HepG2 (cell line): ENCODE results near the gene NID1. TPM values are rescaled to one million over a fixed set of nuclear protein-coding genes. Genes with fewer than 3 reads are reported as not detected.

Experiments
- CBFB ChIP-seq: sonication (generic); formaldehyde crosslinking; IDR thresholded peaks from 2 replicates; pipeline ENCODE4 v1.4.0; 2020; ENCODE audit warnings: missing genetic modification reagents
- ETV6 ChIP-seq: sonication (generic); formaldehyde crosslinking; conservative IDR thresholded peaks from 2 replicates; pipeline ENCODE4 v1.4.0; 2020; ENCODE audit warnings: missing genetic modification reagents
- HOMEZ ChIP-seq: IDR thresholded peaks from 2 replicates; pipeline ENCODE4 v1.6.1; 2016; ENCODE audit warnings: low read depth
- KDM5B ChIP-seq: sonication (generic); formaldehyde crosslinking; IDR thresholded peaks from 2 replicates; pipeline ENCODE4 v1.4.0; 2020; ENCODE audit warnings: missing genetic modification reagents, mild to moderate bottlenecking, borderline replicate concordance
- NCOR1 ChIP-seq: fragments of 200-600 bp; sonication (generic); IDR thresholded peaks from 2 replicates; pipeline ENCODE4 v1.7.0; 2017; ENCODE audit warnings: antibody characterized with exemption, low read length, borderline replicate concordance
- NFYB ChIP-seq: sonication (generic); formaldehyde crosslinking; IDR thresholded peaks from 2 replicates; pipeline ENCODE4 v1.4.0; 2020; ENCODE audit warnings: missing genetic modification reagents
- POGZ ChIP-seq: sonication (generic); formaldehyde crosslinking; IDR thresholded peaks from 2 replicates; pipeline ENCODE4 v1.4.0; 2020; ENCODE audit warnings: mild to moderate bottlenecking, missing genetic modification reagents
- POLR2G ChIP-seq: fragments of 200-400 bp; formaldehyde crosslinking; IDR thresholded peaks from 2 replicates; pipeline ENCODE4 v1.6.1; 2018; ENCODE audit warnings: mild to moderate bottlenecking, low read depth, low read length, moderate library complexity
- RFX3 ChIP-seq: IDR thresholded peaks from 2 replicates; pipeline ENCODE4 v1.6.1; 2016; ENCODE audit warnings: missing biosample characterization, missing genetic modification reagents
- STAT5B ChIP-seq: sonication (generic); formaldehyde crosslinking; IDR thresholded peaks from 2 replicates; pipeline ENCODE4 v1.4.0; 2020; ENCODE audit warnings: missing genetic modification reagents
- TFAP4 ChIP-seq: sonication (generic); IDR thresholded peaks from 2 replicates; pipeline ENCODE4 v1.6.1; 2016; ENCODE audit warnings: low read depth, borderline replicate concordance
- TRIM22 ChIP-seq: fragments of 450-650 bp; IDR thresholded peaks from 2 replicates; pipeline ENCODE4 v1.6.1; 2017
- USF2 ChIP-seq, 2 experiments: sonication (generic) in 1 of 2; formaldehyde crosslinking in 1 of 2; IDR thresholded peaks; 2 replicates each; pipeline versions ENCODE4 v1.5.1 to v1.6.1; 2011 to 2020; ENCODE audit warnings: borderline replicate concordance in 1 of 2, low read depth in 1 of 2, low read length in 1 of 2, mild to moderate bottlenecking in 1 of 2, missing genetic modification reagents in 1 of 2, moderate library complexity in 1 of 2
- ZKSCAN5 ChIP-seq: sonication (generic); formaldehyde crosslinking; IDR thresholded peaks from 2 replicates; pipeline ENCODE4 v1.5.1; 2020; ENCODE audit warnings: mild to moderate bottlenecking, missing genetic modification reagents
- ZMYM3 ChIP-seq: sonication (generic); formaldehyde crosslinking; IDR thresholded peaks from 2 replicates; pipeline ENCODE4 v1.5.1; 2020; ENCODE audit warnings: mild to moderate bottlenecking, missing genetic modification reagents
- ZNF224 ChIP-seq: sonication (generic); formaldehyde crosslinking; IDR thresholded peaks from 2 replicates; pipeline ENCODE4 v1.5.0; 2020; ENCODE audit warnings: mild to moderate bottlenecking, missing genetic modification reagents
- ZNF225 ChIP-seq: sonication (generic); formaldehyde crosslinking; IDR thresholded peaks from 2 replicates; pipeline ENCODE4 v1.4.0; 2020; ENCODE audit warnings: mild to moderate bottlenecking, missing genetic modification reagents
- ZNF24 ChIP-seq: fragments of 450-650 bp; IDR thresholded peaks from 2 replicates; pipeline ENCODE4 v1.6.1; 2017; ENCODE audit warnings: antibody characterized with exemption, mild to moderate bottlenecking
- ZNF260 ChIP-seq: sonication (generic); formaldehyde crosslinking; IDR thresholded peaks from 2 replicates; pipeline ENCODE4 v1.4.0; 2020; ENCODE audit warnings: missing genetic modification reagents, low read depth, mild to moderate bottlenecking, borderline replicate concordance
- ZNF33A ChIP-seq: sonication (generic); formaldehyde crosslinking; IDR thresholded peaks from 2 replicates; pipeline ENCODE4 v1.5.1; 2020; ENCODE audit warnings: missing genetic modification reagents, mild to moderate bottlenecking, moderate library complexity, borderline replicate concordance
- ZNF570 ChIP-seq: sonication (generic); formaldehyde crosslinking; IDR thresholded peaks from 2 replicates; pipeline ENCODE4 v1.4.0; 2020; ENCODE audit warnings: mild to moderate bottlenecking, missing genetic modification reagents, borderline replicate concordance
- ZNF576 ChIP-seq: sonication (generic); formaldehyde crosslinking; IDR thresholded peaks from 2 replicates; pipeline ENCODE4 v1.4.0; 2020; ENCODE audit warnings: mild to moderate bottlenecking, missing genetic modification reagents
- ZNF883 ChIP-seq: sonication (generic); formaldehyde crosslinking; IDR thresholded peaks from 2 replicates; pipeline ENCODE4 v1.5.1; 2020; ENCODE audit warnings: mild to moderate bottlenecking, missing genetic modification reagents; ENCODE audit errors: not compliant biosample characterization
- polyA plus RNA-seq, 8 experiments: library from polyadenylated mRNA; depleted of rRNA in 3 of 8; stranded (reverse) in 7 of 8; unstranded in 1 of 8; fragments of >200 nt; fragmentation: Illumina TruSeq in 4 of 8; extraction: Trizol in 4 of 8; gene quantifications; 2 replicates each; pipeline versions ENCODE4 v1.2.1 to v1.2.3, GENCODE V29; 2011 to 2016; ENCODE audit warnings: low read depth in 4 of 8, missing spikeins in 1 of 8, mixed read lengths in 1 of 8; ENCODE audit not compliant: insufficient read depth in 1 of 8
- total RNA-seq, 5 experiments: library from RNA; depleted of rRNA; stranded (reverse); fragments of >200 nt; fragmentation: Illumina TruSeq; extraction: Trizol; gene quantifications; 2 replicates each; pipeline ENCODE4 v1.2.3, GENCODE V29; 2016; ENCODE audit warnings: low read depth in 1 of 5

NID1 gene
- total and polyA plus RNA-seq, 2 of the 13 experiments (the other 11 are each of a cell fraction or from before 2014, with no cell fraction given): 50.2 to 56.1 TPM

GRCh38 chr1:236063919-236064673, 794 bp downstream of the NID1 start (continued):
- no peak; the same call in 1 of the 2 replicates for TF ChIP-seq ZNF570 (CRISPR knock-in tag)
- no peak for TF ChIP-seq ZNF24
- TF ChIP-seq NFYB (CRISPR knock-in tag): peak; percentile 40
- TF ChIP-seq ZNF225: 0 out of 2 replicates have a peak, but pooled peaks have one; percentile 79
- peak; percentile 86 for TF ChIP-seq CBFB (CRISPR knock-in tag)
- TF ChIP-seq HOMEZ (CRISPR knock-in tag): peak; percentile 60; the same call in 1 of the 2 replicates
- TF ChIP-seq TFAP4: peak; percentile 75; the same call in 1 of the 2 replicates
- TF ChIP-seq ZNF576 (CRISPR knock-in tag): peak; percentile 85; the same call in 1 of the 2 replicates
- TF ChIP-seq POGZ: peak; percentile 86
- peak; percentile 80; the same call in 1 of the 2 replicates for TF ChIP-seq ZNF33A
- TF ChIP-seq ZNF260 (CRISPR knock-in tag): no peak
- peak; percentile 81 for TF ChIP-seq ZNF883 (CRISPR knock-in tag)
- 0 out of 2 replicates have a peak, but pooled peaks have one; percentile 12 for TF ChIP-seq RFX3 (CRISPR knock-in tag)
- no peak for TF ChIP-seq TRIM22
- peak; percentile 93 for TF ChIP-seq POLR2G
- TF ChIP-seq ZNF224 (CRISPR knock-in tag): peak; percentile 89
- TF ChIP-seq ZMYM3 (CRISPR knock-in tag): no peak
- 0 out of 2 replicates have a peak, but pooled peaks have one; percentile 43 for TF ChIP-seq STAT5B (CRISPR knock-in tag)
- peak; percentile 84; the same call in 1 of the 2 replicates for TF ChIP-seq ETV6 (CRISPR knock-in tag)
- no peak for TF ChIP-seq USF2 (IDR thresholded peaks at IDR 0.05; ENCODE audit: low read depth, low read length)
- peak; percentile 66 for TF ChIP-seq USF2 (CRISPR knock-in tag; IDR thresholded peaks at IDR 0.05; ENCODE audit: borderline replicate concordance)
- TF ChIP-seq ZKSCAN5: no peak
- TF ChIP-seq NCOR1: peak; percentile 81
- peak; percentile 97; the same call in 1 of the 2 replicates for TF ChIP-seq KDM5B
